Peyer's patch (tissue), 4 donors: Measurements from ENCODE around the gene F2RL1. TPM values are rescaled to one million over a fixed set of nuclear protein-coding genes. Genes with fewer than 3 reads are reported as not detected.

Experiments
- DNase-seq, 3 donors: peaks; one replicate each; pipeline ENCODE4 v3.0.0-alpha.2; 2017 to 2019
- H3K27ac ChIP-seq, 4 donors: fragments of 200-600 bp; sonication (generic); one replicate each; pipeline ENCODE4 v1.5.1; 2016 to 2019
- H3K27me3 ChIP-seq, 2 donors: fragments of 200-600 bp; sonication (generic); one replicate each; pipeline ENCODE4 v1.5.1; 2019
- H3K36me3 ChIP-seq, 3 donors: fragments of 200-600 bp; sonication (generic); one replicate each; pipeline ENCODE4 v1.5.1; 2016 to 2019
- H3K4me1 ChIP-seq, 4 donors: fragments of 200-600 bp; sonication (generic); one replicate each; pipeline ENCODE4 v1.5.1; 2016 to 2019
- H3K4me3 ChIP-seq, 4 donors: fragments of 200-600 bp; sonication (generic); 1 replicate in 3 of 4; 2 replicates in 1 of 4; pipeline ENCODE4 v1.5.1; 2016 to 2019; ENCODE audit warnings: mild to moderate bottlenecking in 1 of 4
- H3K9me3 ChIP-seq, 4 donors: fragments of 200-600 bp; sonication (generic); one replicate each; pipeline ENCODE4 v1.5.1; 2016 to 2019; ENCODE audit warnings: mild to moderate bottlenecking in 1 of 4
- POLR2A ChIP-seq, 2 donors: fragments of 450-650 bp; IDR thresholded peaks; one replicate each; pipeline ENCODE4 v1.5.1; 2017; ENCODE audit warnings: antibody characterized with exemption in 2 of 2, mild to moderate bottlenecking in 2 of 2, moderate library complexity in 2 of 2
- small RNA-seq, 2 donors: library from RNA; depleted of rRNA; stranded (forward); fragments of <200 nt; gene quantifications; one replicate each; pipeline ENCODE3, GENCODE V24; 2016
- total RNA-seq, 4 donors: library from RNA; depleted of rRNA; stranded (reverse); fragments of >200 nt; gene quantifications; one replicate each; pipeline ENCODE4 v1.1.0, GENCODE V29; 2016
- TF ChIP-seq, protein P1 (sequence below), 6 experiments: fragments of 450-650 bp in 4 of 6; fragments of 200-600 bp in 2 of 6; sonication (generic) in 1 of 6; IDR thresholded peaks; one replicate each; pipeline ENCODE4 v1.5.1; 2017 to 2019; ENCODE audit warnings: antibody characterized with exemption in 6 of 6, mild to moderate bottlenecking in 3 of 6, moderate library complexity in 1 of 6

F2RL1 gene
- total RNA-seq, 4 donors from 2014 or later = 9.9 to 146 (median 88.2) TPM

- Histone ChIP-seq H3K36me3 (no peaks in the 10 kb centered on the region), H3K4me3 (peak overlapping the region in 2 of 4 donors; percentile 15 to 23), H3K4me1 (no peaks in the 10 kb centered on the region), H3K9me3 (no peaks in the 10 kb centered on the region), H3K27me3 (no peaks in the 10 kb centered on the region), H3K27ac (peak overlapping the region in 2 of 4 donors; percentile 22 to 62)
- peak in 1 of 3 donors; percentile 25 for DNase-seq
- TF ChIP-seq, protein P1, sequence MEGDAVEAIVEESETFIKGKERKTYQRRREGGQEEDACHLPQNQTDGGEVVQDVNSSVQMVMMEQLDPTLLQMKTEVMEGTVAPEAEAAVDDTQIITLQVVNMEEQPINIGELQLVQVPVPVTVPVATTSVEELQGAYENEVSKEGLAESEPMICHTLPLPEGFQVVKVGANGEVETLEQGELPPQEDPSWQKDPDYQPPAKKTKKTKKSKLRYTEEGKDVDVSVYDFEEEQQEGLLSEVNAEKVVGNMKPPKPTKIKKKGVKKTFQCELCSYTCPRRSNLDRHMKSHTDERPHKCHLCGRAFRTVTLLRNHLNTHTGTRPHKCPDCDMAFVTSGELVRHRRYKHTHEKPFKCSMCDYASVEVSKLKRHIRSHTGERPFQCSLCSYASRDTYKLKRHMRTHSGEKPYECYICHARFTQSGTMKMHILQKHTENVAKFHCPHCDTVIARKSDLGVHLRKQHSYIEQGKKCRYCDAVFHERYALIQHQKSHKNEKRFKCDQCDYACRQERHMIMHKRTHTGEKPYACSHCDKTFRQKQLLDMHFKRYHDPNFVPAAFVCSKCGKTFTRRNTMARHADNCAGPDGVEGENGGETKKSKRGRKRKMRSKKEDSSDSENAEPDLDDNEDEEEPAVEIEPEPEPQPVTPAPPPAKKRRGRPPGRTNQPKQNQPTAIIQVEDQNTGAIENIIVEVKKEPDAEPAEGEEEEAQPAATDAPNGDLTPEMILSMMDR (IDR thresholded peaks at IDR 0.05) = no peak
- no peak for TF ChIP-seq POLR2A (IDR thresholded peaks at IDR 0.05)
Observed at GRCh38 chr5:76874088-76874581, 55.3 kb downstream of the F2RL1 start.

Small RNAs within 50 kb of the gene (small RNA-seq; reads per million reads assigned to genes)
- gene RN7SL208P = 0 reads per million in 2 donors

Other genes starting within 250 kb of the F2RL1 start
- gene F2RL2, start 195.6 kb upstream of the F2RL1 start, total RNA-seq = 1 to 10 TPM in 3 of 4 donors, under 1 TPM in 1; 0.70 to 3.3 (median 1.1) TPM
- gene F2R, start 102.9 kb upstream of the F2RL1 start, total RNA-seq = 10 to 100 TPM in 2 of 4 donors, 1 to 10 TPM in 2; 5.0 to 11.4 (median 8.5) TPM
- 10 to 100 TPM in 1 of 4 donors, not detected in 3; 11.6 TPM for gene S100Z, start 31.0 kb downstream of the F2RL1 start, total RNA-seq
- 1 to 10 TPM in 2 of 4 donors, not detected in 2; 3.9 to 8.3 TPM for gene CRHBP, start 134.0 kb downstream of the F2RL1 start, total RNA-seq
- 10 to 100 TPM; 45.0 to 52.4 (median 49.6) TPM for gene AGGF1, start 211.4 kb downstream of the F2RL1 start, total RNA-seq